GM12872 (cell line): ENCODE measurements around the gene SAMD9L.

Experiments
- TF ChIP-seq, protein P1 (sequence below): IDR thresholded peaks from 3 replicates; pipeline ENCODE4 v1.5.1; 2011; ENCODE audit warnings: low read depth, mild to moderate bottlenecking, low read length, moderate library complexity; ENCODE audit not compliant: insufficient read depth

SAMD9L gene

DNA sequence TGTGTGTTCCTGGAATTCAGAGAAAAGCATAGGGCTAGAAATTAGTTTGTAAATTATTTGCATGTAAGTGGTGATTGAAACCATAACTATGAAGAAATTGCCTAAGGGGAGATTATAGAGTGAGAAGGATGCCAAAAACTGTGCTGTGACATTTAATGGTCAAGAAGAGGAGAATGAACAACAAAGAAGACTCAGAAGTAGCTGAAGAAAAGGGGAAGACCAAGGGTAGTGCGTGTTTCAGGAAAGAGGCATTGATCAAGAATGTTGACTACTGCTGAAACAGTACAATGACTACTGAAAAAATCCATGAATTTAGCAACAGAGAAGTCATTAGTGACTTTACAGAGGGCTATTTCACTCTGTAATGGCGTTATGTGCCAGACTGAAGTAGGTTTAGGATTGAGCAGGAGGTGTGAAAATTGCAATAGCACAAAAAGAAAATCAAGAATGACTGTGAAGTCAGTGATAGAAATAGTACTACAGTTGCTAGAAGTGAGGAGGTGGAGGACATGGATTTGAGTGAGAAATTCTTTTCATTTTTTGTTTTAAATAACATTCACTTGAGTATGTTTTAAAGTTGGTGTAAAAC is 28.9 kb upstream of the SAMD9L start:
- TF ChIP-seq, protein P1, sequence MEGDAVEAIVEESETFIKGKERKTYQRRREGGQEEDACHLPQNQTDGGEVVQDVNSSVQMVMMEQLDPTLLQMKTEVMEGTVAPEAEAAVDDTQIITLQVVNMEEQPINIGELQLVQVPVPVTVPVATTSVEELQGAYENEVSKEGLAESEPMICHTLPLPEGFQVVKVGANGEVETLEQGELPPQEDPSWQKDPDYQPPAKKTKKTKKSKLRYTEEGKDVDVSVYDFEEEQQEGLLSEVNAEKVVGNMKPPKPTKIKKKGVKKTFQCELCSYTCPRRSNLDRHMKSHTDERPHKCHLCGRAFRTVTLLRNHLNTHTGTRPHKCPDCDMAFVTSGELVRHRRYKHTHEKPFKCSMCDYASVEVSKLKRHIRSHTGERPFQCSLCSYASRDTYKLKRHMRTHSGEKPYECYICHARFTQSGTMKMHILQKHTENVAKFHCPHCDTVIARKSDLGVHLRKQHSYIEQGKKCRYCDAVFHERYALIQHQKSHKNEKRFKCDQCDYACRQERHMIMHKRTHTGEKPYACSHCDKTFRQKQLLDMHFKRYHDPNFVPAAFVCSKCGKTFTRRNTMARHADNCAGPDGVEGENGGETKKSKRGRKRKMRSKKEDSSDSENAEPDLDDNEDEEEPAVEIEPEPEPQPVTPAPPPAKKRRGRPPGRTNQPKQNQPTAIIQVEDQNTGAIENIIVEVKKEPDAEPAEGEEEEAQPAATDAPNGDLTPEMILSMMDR, result no peak

DNA sequence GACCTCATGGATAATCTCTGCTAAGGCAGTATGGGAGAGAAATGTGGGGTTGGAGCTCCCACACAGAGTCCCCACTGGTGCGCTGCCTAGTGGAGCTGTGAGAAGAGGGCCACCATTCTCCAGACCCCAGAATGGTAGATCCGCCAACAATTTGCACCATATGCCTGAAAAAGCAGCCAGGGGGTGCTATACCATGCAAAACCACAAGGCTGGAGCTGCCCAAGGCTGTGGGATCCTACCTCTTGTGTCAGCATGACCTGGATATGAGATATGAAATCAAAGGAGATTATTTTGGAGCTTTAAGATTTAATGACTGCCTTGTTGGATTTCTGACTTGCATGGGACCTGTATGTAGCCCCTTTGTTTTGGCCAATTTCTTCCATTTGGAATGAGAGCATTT is 27.0 kb upstream of the SAMD9L start:
- TF ChIP-seq, protein P1, result no peak

DNA sequence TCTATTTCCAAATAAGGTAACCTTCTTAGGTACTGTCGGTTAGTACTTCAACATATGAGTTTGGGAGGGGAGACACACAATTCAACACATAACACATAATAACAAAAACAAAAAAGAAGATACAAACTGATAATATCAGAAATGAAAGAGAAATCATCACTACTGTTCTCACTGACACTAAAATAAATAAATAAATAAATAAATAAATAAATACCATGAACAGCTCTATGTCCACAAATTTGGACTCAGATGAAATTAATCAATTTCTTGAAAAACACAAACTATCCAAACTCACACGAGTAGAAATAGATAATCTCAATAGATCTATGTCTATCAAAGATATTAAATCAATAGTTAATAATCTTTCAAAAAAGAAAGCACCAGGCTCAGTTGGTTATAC is 24.5 kb upstream of the SAMD9L start:
- TF ChIP-seq, protein P1, result no peak

DNA sequence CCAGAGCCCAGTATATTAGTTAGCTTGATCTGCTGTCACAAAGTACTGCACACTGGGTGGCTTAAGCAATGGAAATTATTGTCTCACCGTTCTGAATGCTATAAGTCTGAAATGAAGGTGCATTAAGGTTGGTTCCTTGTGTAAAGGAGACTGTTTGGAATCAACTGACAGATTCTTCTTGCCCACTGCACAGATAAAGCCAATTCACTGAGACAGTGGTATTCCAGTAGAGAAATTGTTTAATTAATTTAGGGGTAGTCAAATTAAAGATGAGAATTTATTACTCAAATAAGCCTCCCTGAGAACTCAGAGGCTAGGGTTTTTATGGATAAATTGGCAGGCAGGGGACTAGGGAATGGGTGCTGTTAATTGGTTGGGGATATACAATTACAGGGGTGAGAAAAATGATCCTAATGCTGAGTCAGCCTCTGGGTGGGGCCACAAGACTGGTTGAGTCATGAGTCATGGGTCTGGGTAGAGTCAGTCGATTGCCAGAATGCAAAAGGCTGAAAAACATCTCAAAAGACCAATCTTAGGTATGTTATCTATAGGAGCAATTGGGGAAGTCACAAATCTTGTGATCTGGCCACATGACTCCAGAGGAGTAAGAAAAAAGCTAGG is 23.5 kb upstream of the SAMD9L start:
- TF ChIP-seq, protein P1, result no peak

DNA sequence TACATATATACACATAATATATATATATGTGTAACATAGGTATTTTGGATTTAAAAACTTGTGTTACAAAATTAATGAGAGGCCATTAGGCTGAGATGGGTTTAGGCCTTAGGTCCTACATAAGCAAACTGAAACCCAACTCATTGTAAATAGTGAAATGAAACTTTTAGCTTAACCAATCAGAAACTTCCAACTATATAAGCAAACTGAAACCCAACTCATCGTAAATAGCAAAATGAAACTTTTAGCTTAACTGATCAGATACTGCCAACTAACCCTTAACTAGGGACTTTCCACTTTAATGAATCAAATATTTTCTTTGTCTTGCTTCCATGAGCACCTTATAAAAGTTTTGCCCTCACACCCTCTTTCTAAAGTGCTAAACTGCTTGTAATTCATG is 17.3 kb upstream of the SAMD9L start:
- TF ChIP-seq, protein P1, result no peak

DNA sequence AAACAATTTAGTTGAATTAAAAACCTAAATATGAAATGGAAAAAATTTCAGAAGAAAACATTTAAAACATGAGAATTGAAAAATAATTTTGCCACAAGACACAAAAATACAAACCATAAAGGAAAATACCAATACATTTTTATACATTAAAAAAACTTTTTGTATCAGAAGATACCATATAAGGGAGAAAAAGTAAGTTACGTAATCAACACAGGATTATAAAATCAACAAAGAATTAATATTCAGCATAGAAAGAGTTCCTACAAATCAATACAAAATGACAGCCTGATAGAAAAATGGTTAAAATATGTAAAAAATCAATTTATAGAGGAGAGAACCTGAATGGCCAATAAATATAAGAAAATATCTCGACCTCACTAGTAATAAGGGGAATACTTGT is 16.6 kb upstream of the SAMD9L start:
- TF ChIP-seq, protein P1, result no peak

DNA sequence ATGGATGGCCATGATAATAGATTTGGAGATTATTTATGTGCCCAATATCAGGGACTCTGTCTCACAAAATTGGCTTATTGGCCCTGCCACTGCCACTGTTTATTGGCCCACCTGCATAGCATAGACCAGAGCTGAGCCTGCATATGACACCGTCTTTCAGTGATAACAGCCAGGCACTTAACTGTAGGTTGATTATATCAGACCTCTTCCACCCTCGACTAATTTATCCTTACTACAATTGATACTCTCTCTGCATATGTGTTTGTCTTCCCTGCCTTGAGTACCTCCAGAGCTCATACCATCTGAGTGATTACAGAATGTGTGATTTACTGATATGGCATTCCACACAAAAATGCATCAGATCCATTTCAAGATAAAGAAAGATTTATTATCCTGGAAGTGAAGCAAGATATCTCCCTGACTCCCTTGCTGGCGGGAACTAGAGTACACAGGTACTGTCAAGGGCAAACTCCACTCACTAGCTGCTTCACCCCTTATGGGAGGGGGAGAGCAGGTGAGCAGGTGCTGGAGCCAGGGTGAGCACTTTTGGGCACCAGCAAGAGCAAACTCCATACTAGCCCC is 13.1 kb upstream of the SAMD9L start:
- TF ChIP-seq, protein P1, result no peak
